IPS DF 6.9 (cell line): ENCODE results near the gene WDR36.
A peak's percentile ranks its signal among the peaks of the same experiment; 100 is the strongest.

ENCODE experiments used
- DNase-seq: peaks from one replicate; pipeline ENCODE4 v3.0.0-alpha.2; 2013; ENCODE audit warnings: low read depth, low spot score
- H3K27ac ChIP-seq: one replicate; pipeline ENCODE4 v1.5.1; 2013; ENCODE audit warnings: low read length, control low read depth
- H3K27me3 ChIP-seq: 2 replicates; pipeline ENCODE4 v1.6.1; 2013; ENCODE audit warnings: mild to moderate bottlenecking, low read length; ENCODE audit not compliant: control insufficient read depth, insufficient read depth
- H3K36me3 ChIP-seq: 2 replicates; pipeline ENCODE4 v1.6.1; 2013; ENCODE audit warnings: low read length; ENCODE audit not compliant: control insufficient read depth, insufficient read depth
- H3K4me1 ChIP-seq: 2 replicates; pipeline ENCODE4 v1.6.1; 2013; ENCODE audit warnings: low read length; ENCODE audit not compliant: control insufficient read depth, insufficient read depth
- H3K4me3 ChIP-seq: 2 replicates; pipeline ENCODE4 v1.5.1; 2013; ENCODE audit warnings: mild to moderate bottlenecking, low read length
- H3K9me3 ChIP-seq: 2 replicates; pipeline ENCODE4 v1.6.1; 2013; ENCODE audit warnings: low read length, inconsistent platforms; ENCODE audit not compliant: control insufficient read depth, insufficient read depth
- WGBS: extraction: QIAGEN DNeasy Blood & Tissue Kit; methylation state at CpG from one replicate; pipeline ENCODE4 v1.1.7; 2013; ENCODE audit warnings: mixed read lengths, missing lambda C conversion rate; ENCODE audit not compliant: insufficient read length, insufficient coverage; 5-methylcytosine and 5-hydroxymethylcytosine counted together

WDR36 gene

DNA sequence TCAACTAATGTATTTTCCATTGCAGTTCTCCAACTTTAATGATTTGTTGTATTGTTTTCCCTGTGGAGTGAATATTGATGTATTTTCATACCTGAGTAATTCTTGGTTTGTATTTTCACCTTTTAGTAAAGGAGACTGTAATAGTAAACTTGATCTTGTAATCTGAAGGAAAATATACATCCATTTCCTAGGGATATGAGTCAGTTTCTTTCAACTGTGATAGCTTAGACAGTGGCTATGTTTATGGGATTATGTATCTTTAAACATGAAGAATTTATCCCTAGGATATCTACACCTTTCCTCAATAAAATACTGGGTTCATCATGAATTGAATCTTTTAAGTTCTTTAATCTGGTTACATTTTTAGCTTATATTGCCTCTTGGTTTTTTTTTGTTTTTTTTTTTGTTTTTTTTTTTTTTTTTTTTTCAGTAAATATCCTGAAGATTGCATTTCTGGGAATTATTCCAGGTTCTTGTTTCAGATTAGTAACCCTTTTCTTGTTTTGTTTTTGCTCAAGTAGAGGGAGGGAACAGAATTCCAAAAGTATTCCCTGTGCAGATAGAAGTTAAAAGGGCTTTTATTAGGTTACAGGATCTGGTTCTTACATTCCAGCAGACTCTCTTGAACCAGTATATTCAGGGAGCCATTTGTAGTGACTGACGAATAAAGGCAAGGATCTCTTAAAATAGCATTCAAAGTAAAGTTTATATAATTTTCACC, 7.1 kb downstream of the WDR36 start:
- H3K27me3 ChIP-seq = no peaks in the 10 kb centered on the region
- H3K4me3 ChIP-seq = no peak overlapping the region
- no peak overlapping the region for H3K27ac ChIP-seq
- H3K4me1 ChIP-seq = no peaks in the 10 kb centered on the region
- no peak for DNase-seq
- WGBS = no CpG with 5 or more reads among the region's 1 CpG
- H3K9me3 ChIP-seq = no peaks in the 10 kb centered on the region
- peaks cover 2% of the 10 kb centered on the region; the same call in 1 of the 2 replicates for H3K36me3 ChIP-seq

DNA sequence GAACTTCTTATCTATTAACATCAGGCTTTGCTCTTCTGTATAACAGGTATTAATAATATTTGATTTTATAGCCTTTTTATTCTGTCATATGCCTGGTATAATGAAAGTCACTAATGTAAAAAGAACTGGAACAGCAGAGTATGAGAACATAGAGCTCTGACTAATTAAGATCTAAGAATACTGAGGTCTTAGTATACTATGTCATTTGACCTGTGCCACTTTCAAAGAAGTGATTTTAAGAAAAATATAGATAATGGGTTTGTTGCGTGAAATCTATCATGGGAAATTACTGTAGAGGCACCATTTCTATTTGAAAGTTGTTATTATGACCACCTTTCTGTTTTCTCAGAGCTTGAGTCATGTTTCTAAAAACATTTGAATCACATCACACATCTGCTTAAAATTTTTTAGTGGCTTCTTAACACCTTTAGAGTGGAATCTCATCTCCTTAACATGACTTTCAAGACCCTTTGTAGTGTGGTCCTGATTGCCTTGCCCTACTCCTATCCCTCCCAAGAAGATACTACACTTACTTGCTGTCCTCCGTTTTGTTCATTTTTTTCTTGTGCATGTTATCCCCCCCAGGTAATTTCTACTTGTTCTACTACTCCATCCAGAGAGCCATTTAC, 14.3 kb downstream of the WDR36 start:
- Histone ChIP-seq H3K27me3 (no peaks in the 10 kb centered on the region), H3K9me3 (no peaks in the 10 kb centered on the region), H3K27ac (no peak overlapping the region), H3K4me3 (no peak overlapping the region), H3K36me3 (peaks cover 6% of the 10 kb centered on the region; the same call in 1 of the 2 replicates), H3K4me1 (no peaks in the 10 kb centered on the region)
- DNase-seq = no peak
- WGBS = 100% methylated on average over 1 of the region's 2 CpGs

DNA sequence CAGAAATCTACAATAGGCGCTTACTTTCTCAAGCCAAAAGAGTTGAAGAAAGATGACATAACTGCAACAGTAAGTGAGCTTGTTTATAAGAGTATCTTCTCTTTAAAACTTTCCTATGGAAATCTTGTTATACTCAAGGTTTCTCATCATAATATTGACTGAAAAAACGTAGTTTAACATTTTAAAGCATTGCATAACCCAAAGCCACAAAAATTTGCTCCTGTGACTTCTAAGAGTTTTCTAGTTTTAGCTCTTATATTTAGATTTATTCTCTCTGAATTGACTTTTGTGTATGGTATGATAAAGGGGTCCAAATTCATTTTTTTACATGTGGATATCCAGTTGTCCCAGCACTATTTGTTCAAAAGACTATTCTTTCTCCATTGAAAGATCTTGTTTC, 15.2 kb downstream of the WDR36 start:
- Histone ChIP-seq H3K27me3 (no peaks in the 10 kb centered on the region), H3K4me1 (no peaks in the 10 kb centered on the region), H3K36me3 (peaks cover 6% of the 10 kb centered on the region; the same call in 1 of the 2 replicates), H3K4me3 (no peak overlapping the region), H3K27ac (no peak overlapping the region), H3K9me3 (no peaks in the 10 kb centered on the region)
- no peak for DNase-seq
- no CpG with 5 or more reads among the region's 2 CpGs for WGBS

- H3K36me3 ChIP-seq = no peaks in the 10 kb centered on the region; the same call in 1 of the 2 replicates
Measured at GRCh38 chr5:111111956-111112355, 19.8 kb downstream of the WDR36 start.

DNA sequence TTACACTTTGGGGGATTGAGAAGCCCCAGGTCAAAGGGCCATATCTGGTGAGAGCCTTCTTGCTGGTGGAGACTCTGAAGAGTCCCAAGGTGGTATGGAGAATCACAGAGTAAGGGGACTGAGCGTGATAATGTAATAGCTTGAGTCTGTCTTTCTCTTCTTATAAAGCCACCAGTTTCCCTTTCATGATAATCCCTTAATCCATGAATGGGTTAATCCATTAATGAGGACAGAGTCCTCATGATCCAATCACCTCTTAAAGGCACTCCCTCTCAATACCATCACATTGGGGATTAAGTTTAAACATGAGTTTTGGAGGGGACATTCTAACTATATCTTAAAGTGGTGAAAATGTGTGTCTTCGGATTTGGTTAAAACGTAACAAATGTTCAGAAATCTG, 21.5 kb downstream of the WDR36 start:
- no CpG with 5 or more reads among the region's 3 CpGs for WGBS
- no peaks in the 10 kb centered on the region for H3K9me3 ChIP-seq

More at GRCh38 chr5:111111956-111112355, 19.8 kb downstream of the WDR36 start:
- Histone ChIP-seq H3K4me1 (no peaks in the 10 kb centered on the region), H3K4me3 (no peak overlapping the region), H3K9me3 (no peaks in the 10 kb centered on the region), H3K27me3 (no peaks in the 10 kb centered on the region), H3K27ac (no peak overlapping the region)
- no CpG with 5 or more reads among the region's 3 CpGs for WGBS
- no peak for DNase-seq

DNA sequence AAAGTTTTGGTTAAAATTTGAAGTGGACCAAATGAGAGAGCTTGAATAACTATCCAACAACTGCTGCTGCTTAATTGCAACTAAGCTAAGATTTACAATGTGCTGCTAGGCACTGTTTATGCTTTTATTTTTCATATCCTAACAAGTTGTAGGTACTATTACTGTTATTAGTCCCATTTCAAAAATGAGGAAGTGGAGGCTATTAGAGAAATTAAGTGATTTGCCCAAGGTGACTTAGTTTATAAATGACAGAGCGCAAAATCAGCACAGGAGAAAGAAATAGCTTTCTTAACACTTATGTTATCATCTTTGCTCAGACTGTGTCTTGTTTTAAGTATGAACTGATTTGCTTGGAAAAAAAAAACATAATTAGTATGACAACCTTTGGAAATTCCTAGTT, 23.1 kb downstream of the WDR36 start:
- no CpG with 5 or more reads among the region's 1 CpG for WGBS
- Histone ChIP-seq H3K27ac (no peak overlapping the region), H3K9me3 (no peaks in the 10 kb centered on the region), H3K36me3 (no peaks in the 10 kb centered on the region; the same call in 1 of the 2 replicates), H3K4me3 (no peak overlapping the region), H3K27me3 (no peaks in the 10 kb centered on the region), H3K4me1 (no peaks in the 10 kb centered on the region; the same call in 1 of the 2 replicates)
- no peak for DNase-seq

More for the DNA sequence above, 21.5 kb downstream of the WDR36 start:
- H3K27me3 ChIP-seq = no peaks in the 10 kb centered on the region
- H3K27ac ChIP-seq = no peak overlapping the region
- H3K4me1 ChIP-seq = no peaks in the 10 kb centered on the region; the same call in 1 of the 2 replicates
- H3K4me3 ChIP-seq = no peak overlapping the region
- H3K36me3 ChIP-seq = no peaks in the 10 kb centered on the region; the same call in 1 of the 2 replicates
- no peak for DNase-seq

GRCh38 chr5:111116550-111116949, 24.4 kb downstream of the WDR36 start:
- Histone ChIP-seq H3K27me3 (no peaks in the 10 kb centered on the region), H3K4me3 (no peak overlapping the region), H3K36me3 (no peaks in the 10 kb centered on the region; the same call in 1 of the 2 replicates), H3K9me3 (no peaks in the 10 kb centered on the region), H3K4me1 (no peaks in the 10 kb centered on the region; the same call in 1 of the 2 replicates), H3K27ac (no peak overlapping the region)
- DNase-seq = no peak
- WGBS = no CpG with 5 or more reads among the region's 1 CpG

DNA sequence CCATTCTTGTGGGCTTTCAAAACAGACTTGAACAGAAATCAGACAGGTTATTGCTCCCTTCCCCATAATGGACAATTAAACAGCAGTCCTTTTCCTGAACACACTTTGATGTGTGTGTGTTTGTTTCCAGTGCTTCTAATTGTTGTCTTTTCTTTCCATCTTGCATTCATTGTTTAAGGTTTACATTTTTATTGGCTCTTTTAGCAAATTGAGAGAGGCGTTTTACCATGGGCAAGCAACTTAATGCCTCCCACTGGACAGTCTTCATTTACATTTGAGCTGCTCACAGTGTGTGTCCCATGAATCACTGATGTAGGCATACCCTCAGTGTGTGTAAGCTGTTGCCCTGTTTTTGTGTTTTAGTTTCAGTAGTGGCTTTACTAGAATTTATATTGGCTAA, 25.0 kb downstream of the WDR36 start:
- no CpG with 5 or more reads among the region's 1 CpG for WGBS
- Histone ChIP-seq H3K9me3 (no peaks in the 10 kb centered on the region), H3K4me1 (no peaks in the 10 kb centered on the region; the same call in 1 of the 2 replicates), H3K27ac (peak overlapping the region; percentile 41), H3K4me3 (no peak overlapping the region), H3K27me3 (no peaks in the 10 kb centered on the region), H3K36me3 (no peaks in the 10 kb centered on the region; the same call in 1 of the 2 replicates)
- no peak for DNase-seq

DNA sequence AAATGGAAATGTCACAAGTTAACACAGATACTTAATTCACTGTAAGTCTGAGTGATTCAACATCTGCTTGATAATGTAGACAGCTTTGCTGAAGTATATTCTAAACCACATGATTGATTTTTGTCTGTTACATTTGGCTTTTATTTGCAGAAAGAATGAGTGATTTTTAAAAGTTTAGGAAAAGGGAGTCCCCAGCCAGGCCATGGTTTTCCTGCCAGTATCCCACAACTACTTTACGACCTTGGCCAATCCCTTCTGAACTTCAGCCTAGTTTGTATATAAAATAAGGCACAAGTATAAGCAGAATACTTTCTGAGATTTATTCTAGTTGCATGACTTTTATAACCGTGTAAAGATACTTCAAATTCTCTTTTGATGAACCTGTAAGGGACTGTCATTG, 27.1 kb downstream of the WDR36 start:
- Histone ChIP-seq H3K27ac (no peak overlapping the region), H3K9me3 (no peaks in the 10 kb centered on the region), H3K27me3 (no peaks in the 10 kb centered on the region), H3K36me3 (no peaks in the 10 kb centered on the region; the same call in 1 of the 2 replicates), H3K4me3 (no peak overlapping the region), H3K4me1 (no peaks in the 10 kb centered on the region; the same call in 1 of the 2 replicates)
- no peak for DNase-seq
- WGBS = no CpG with 5 or more reads among the region's 2 CpGs

DNA sequence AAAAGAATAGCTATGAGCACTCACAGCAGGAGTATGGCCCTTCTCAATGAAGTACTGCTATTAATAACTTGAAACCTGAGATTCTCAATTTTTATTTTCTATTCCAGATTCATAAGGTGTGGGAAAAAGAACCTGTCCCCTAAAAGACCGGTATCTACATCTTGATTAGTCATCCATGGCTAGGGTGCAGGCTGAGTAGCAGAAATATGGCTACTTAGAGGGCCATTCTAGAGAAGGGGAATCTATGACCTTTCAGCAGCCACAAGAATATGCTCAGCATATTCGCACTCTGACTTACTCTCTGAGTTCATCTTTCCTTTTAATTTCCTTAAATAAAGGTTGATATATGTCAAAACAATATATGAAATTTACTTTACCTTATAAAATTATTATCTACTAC, 27.7 kb downstream of the WDR36 start:
- H3K27me3 ChIP-seq = no peaks in the 10 kb centered on the region
- no peak overlapping the region for H3K27ac ChIP-seq
- H3K9me3 ChIP-seq = no peaks in the 10 kb centered on the region
- no CpG with 5 or more reads among the region's 2 CpGs for WGBS
- DNase-seq = no peak
- H3K4me3 ChIP-seq = no peak overlapping the region
- no peaks in the 10 kb centered on the region; the same call in 1 of the 2 replicates for H3K36me3 ChIP-seq
- no peaks in the 10 kb centered on the region; the same call in 1 of the 2 replicates for H3K4me1 ChIP-seq
